Osteocyte (in vitro differentiated cells): ENCODE results near the gene ZFP64. TPM values are rescaled to one million over a fixed set of nuclear protein-coding genes. Genes with fewer than 3 reads are reported as not detected.

ENCODE experiments used
- DNase-seq: peaks from one replicate; pipeline ENCODE4 v3.0.0; 2021; ENCODE audit warnings: mixed read lengths; ENCODE audit not compliant: unreplicated experiment; ENCODE audit errors: extremely low spot score
- H3K27ac Mint-ChIP-seq: one replicate; pipeline ENCODE4 v1.8.0; 2021; ENCODE audit warnings: mild to moderate bottlenecking, mixed read lengths; ENCODE audit not compliant: unreplicated experiment
- H3K27me3 Mint-ChIP-seq: one replicate; pipeline ENCODE4 v1.8.0; 2021; ENCODE audit warnings: mixed read lengths; ENCODE audit not compliant: unreplicated experiment
- H3K36me3 Mint-ChIP-seq: one replicate; pipeline ENCODE4 v1.8.0; 2021; ENCODE audit warnings: mixed read lengths; ENCODE audit not compliant: unreplicated experiment
- H3K4me1 Mint-ChIP-seq: one replicate; pipeline ENCODE4 v1.8.0; 2021; ENCODE audit warnings: mixed read lengths; ENCODE audit not compliant: unreplicated experiment
- H3K4me3 Mint-ChIP-seq: one replicate; pipeline ENCODE4 v1.8.0; 2021; ENCODE audit warnings: mild to moderate bottlenecking, moderate library complexity, mixed read lengths; ENCODE audit not compliant: unreplicated experiment
- H3K9me3 Mint-ChIP-seq: one replicate; pipeline ENCODE4 v1.8.0; 2021; ENCODE audit warnings: mixed read lengths; ENCODE audit not compliant: unreplicated experiment
- total RNA-seq: library from RNA; stranded (reverse); gene quantifications from 2 replicates; pipeline ENCODE4 v1.2.1, GENCODE V29; 2021
- TF ChIP-seq, protein P1 (sequence below): fragments of 200-600 bp; sonication (generic); IDR thresholded peaks from 2 replicates; pipeline ENCODE4 v1.5.0; 2021; ENCODE audit warnings: antibody characterized with exemption, mild to moderate bottlenecking, moderate library complexity

ZFP64 gene
- total RNA-seq, 1 donor from 2014 or later = 21.0 TPM

DNA sequence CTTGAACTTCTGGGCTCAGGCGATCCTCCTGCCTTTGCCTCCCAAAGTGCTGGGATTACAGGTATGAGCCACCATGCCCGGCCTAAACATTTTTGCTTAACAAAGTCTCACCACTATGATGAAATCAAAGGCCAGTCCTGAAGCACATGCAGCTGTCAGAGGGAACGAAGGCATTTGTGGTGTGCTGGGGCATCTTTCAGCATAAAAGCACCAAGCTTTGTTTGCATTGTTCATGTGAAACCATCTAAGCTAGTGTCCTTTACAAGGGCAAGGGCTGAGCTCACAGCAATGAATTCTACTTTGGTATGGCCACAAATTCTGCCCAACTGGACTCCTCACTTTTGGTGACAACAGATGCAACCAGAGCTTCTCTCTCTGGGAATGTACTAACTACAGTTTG lies 66.8 kb downstream of the ZFP64 start:
- Mint-ChIP-seq H3K4me1 (no peaks in the 10 kb centered on the region), H3K27ac (no peak overlapping the region), H3K27me3 (no peaks in the 10 kb centered on the region), H3K4me3 (no peak overlapping the region), H3K9me3 (no peaks in the 10 kb centered on the region), H3K36me3 (peaks cover 3% of the 10 kb centered on the region)
- peak; percentile 21 for DNase-seq
- TF ChIP-seq, protein P1, sequence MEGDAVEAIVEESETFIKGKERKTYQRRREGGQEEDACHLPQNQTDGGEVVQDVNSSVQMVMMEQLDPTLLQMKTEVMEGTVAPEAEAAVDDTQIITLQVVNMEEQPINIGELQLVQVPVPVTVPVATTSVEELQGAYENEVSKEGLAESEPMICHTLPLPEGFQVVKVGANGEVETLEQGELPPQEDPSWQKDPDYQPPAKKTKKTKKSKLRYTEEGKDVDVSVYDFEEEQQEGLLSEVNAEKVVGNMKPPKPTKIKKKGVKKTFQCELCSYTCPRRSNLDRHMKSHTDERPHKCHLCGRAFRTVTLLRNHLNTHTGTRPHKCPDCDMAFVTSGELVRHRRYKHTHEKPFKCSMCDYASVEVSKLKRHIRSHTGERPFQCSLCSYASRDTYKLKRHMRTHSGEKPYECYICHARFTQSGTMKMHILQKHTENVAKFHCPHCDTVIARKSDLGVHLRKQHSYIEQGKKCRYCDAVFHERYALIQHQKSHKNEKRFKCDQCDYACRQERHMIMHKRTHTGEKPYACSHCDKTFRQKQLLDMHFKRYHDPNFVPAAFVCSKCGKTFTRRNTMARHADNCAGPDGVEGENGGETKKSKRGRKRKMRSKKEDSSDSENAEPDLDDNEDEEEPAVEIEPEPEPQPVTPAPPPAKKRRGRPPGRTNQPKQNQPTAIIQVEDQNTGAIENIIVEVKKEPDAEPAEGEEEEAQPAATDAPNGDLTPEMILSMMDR = no peak

DNA sequence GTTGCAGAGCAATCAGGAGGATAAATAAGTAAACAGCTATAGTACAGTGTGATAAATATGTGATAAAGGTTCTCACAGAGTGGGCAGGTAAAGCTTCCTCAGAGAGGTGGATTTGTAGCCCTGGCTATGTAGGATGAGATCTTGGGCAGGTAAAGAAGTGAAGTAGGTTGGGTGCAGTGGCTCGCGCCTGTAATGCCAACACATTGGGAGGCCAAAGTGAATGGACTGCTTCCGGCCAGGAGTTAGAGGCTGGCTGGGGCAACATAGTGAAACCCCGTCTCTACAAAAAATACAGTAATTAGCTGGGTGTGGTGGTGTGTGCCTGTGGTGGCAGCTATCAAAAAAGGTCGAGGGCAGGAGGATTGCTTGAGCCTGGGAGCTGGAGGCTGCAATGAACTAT lies 72.9 kb downstream of the ZFP64 start:
- H3K4me3 Mint-ChIP-seq = no peak overlapping the region
- no peak overlapping the region for H3K27ac Mint-ChIP-seq
- TF ChIP-seq, protein P1 = no peak
- H3K4me1 Mint-ChIP-seq = no peaks in the 10 kb centered on the region
- no peak for DNase-seq
- no peaks in the 10 kb centered on the region for H3K27me3 Mint-ChIP-seq
- no peaks in the 10 kb centered on the region for H3K9me3 Mint-ChIP-seq
- H3K36me3 Mint-ChIP-seq = peaks cover 5% of the 10 kb centered on the region

DNA sequence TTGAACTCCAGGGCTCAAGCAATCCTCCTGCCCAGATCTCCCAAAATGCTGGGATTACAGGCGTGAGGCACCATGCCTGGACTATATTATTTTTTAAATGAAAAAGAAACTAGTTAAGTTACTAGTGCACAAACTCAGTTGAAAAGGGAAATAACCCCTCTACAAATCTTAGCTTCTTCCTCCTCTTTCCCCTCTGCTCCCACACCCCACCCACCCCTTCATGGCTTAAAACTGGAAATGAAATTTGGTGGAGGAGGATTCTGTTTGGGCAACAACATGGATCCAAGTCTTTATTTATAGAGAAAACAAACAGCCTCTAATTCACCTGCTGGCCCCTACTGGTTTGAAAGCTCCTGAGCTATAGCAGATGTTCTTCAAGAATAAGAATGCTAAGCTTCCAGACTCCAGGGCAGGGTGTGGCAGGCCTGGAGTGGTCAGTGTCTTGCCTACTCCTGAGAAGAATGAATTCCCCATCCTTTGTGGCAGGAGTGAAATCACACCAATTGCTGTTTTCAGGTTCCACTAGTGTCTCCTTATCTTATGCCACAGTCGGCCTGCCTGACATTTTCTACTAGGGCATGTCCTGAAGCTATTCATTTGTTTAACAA lies 73.5 kb downstream of the ZFP64 start:
- no peak for DNase-seq
- TF ChIP-seq, protein P1 = no peak
- H3K27me3 Mint-ChIP-seq = no peaks in the 10 kb centered on the region
- no peaks in the 10 kb centered on the region for H3K9me3 Mint-ChIP-seq
- H3K27ac Mint-ChIP-seq = no peak overlapping the region
- no peak overlapping the region for H3K4me3 Mint-ChIP-seq
- no peaks in the 10 kb centered on the region for H3K4me1 Mint-ChIP-seq
- H3K36me3 Mint-ChIP-seq = peaks cover 5% of the 10 kb centered on the region

DNA sequence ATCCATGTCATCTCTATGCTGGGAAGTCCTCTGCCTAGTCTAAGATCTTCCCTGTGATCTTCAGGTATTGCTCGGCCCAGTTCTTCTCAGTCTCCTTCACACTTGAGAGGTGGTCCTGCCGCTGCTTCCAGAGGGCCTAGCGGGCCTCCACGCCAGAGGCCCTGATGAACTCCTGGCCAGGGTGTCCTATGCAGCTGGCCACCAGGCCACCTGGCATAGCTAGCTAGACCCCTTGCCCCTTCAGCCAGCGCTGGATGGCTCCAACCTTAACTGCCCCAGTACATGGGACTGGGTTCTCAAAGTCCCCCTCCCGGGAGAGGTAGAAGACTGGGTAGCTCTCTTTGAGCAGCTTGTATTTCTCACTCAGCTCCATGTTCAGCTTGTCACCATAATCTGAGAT lies 81.1 kb downstream of the ZFP64 start:
- H3K4me1 Mint-ChIP-seq = peaks cover 5% of the 10 kb centered on the region
- TF ChIP-seq, protein P1 = no peak
- peaks cover 3% of the 10 kb centered on the region for H3K36me3 Mint-ChIP-seq
- no peak overlapping the region for H3K4me3 Mint-ChIP-seq
- DNase-seq = no peak
- no peaks in the 10 kb centered on the region for H3K9me3 Mint-ChIP-seq
- H3K27ac Mint-ChIP-seq = no peak overlapping the region
- H3K27me3 Mint-ChIP-seq = peaks cover 4% of the 10 kb centered on the region

DNA sequence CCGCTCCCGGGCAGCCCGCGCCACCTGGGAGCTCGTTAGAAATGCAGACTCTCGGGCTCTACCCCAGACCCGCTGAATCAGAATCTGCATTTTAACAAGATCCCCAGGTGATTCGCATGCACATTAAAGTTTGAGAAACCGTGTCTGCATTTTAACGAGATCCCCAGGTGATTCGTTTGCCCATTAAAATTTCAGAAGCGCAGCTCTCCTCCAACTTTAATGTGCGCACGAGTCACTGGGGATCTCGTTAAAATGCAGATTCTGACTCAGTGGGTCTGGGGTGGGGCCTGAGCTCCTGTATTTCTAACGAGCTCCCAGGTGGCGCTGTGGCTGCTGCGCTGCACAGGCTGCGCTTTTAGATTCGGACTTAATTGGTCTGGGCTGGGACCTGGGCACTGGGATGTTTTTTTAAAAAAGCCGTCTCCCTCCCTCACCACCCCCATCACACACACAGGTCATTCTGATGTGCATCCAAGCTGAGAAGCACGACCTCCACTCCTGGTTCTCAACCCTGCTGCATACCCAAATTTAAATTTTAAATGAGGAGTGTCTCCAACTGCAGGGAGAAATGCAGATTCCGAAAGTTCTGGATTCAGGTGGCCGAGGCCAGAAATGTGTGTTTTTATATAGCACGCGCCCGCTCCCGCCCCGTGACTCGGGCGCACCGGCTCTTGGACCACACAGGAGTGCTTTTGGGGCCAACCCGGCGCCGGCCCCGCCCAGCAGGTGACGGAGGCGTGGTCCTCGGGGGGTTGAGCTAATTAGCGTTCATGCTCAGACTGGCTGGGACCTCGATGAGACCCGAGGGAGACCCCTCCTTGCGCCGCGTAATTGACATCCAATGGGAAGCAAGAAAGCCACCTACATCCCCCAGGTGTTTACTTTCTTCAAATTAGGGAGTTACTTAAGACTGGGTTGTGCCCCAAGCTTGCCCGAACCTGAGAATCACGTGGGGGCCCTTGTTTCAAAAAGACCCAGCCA lies 85.8 kb downstream of the ZFP64 start:
- Mint-ChIP-seq H3K9me3 (no peaks in the 10 kb centered on the region), H3K4me3 (peak overlapping the region; percentile 90), H3K27me3 (peaks cover 4% of the 10 kb centered on the region), H3K4me1 (peaks cover 23% of the 10 kb centered on the region), H3K36me3 (peaks cover 3% of the 10 kb centered on the region), H3K27ac (no peak overlapping the region)
- DNase-seq = no peak
- TF ChIP-seq, protein P1 = peak; percentile 48
